CD14-positive monocyte (primary cell): Measurements from ENCODE around the gene NFKBIE. TPM values are rescaled to one million over a fixed set of nuclear protein-coding genes. Genes with fewer than 3 reads are reported as not detected.

Experiments used
- DNase-seq, 3 donors: peaks; one replicate each; pipeline ENCODE4 v3.0.0-alpha.2; 2011 to 2022
- H2AFZ ChIP-seq: 2 replicates; pipeline ENCODE4 v1.6.0; 2012; ENCODE audit warnings: mild to moderate bottlenecking, low read depth, low read length, inconsistent platforms; ENCODE audit not compliant: insufficient read depth, poor library complexity, severe bottlenecking
- H3K27ac ChIP-seq, 2 donors: 1 replicate in 1 of 2; 2 replicates in 1 of 2; pipeline ENCODE4 v1.5.1; 2012 to 2013; ENCODE audit warnings: low read length in 2 of 2, control low read depth in 1 of 2, inconsistent platforms in 1 of 2, low read depth in 1 of 2, mild to moderate bottlenecking in 1 of 2
- H3K27me3 ChIP-seq, 2 donors: one replicate each; pipeline versions ENCODE4 v1.6.0 to v1.6.1; 2011 to 2013; ENCODE audit warnings: low read length in 2 of 2; ENCODE audit not compliant: control insufficient read depth in 2 of 2, insufficient read depth in 2 of 2
- H3K36me3 ChIP-seq, 2 donors: replicated peaks in 1 of 2; 1 replicate in 1 of 2; 2 replicates in 1 of 2; pipeline versions ENCODE4 v1.5.1 to v1.6.1; 2012 to 2013; ENCODE audit warnings: low read length in 2 of 2, control low read depth in 1 of 2, inconsistent platforms in 1 of 2, mild to moderate bottlenecking in 1 of 2; ENCODE audit not compliant: insufficient read depth in 2 of 2, control insufficient read depth in 1 of 2
- H3K4me1 ChIP-seq, 2 donors: 1 replicate in 1 of 2; 2 replicates in 1 of 2; pipeline versions ENCODE4 v1.5.1 to v1.6.1; 2012 to 2013; ENCODE audit warnings: low read length in 2 of 2, control low read depth in 1 of 2, inconsistent platforms in 1 of 2, mild to moderate bottlenecking in 1 of 2, moderate library complexity in 1 of 2; ENCODE audit not compliant: insufficient read depth in 2 of 2, control insufficient read depth in 1 of 2
- H3K4me2 ChIP-seq: replicated peaks from 2 replicates; pipeline ENCODE3; 2012; ENCODE audit warnings: low read length, moderate library complexity, mild to moderate bottlenecking; ENCODE audit not compliant: poor library complexity, severe bottlenecking; ENCODE audit errors: extremely low read depth
- H3K4me3 ChIP-seq, 3 experiments: fragments of 200-600 bp in 1 of 3; sonication (generic) in 1 of 3; replicated peaks in 1 of 3; 1 replicate in 2 of 3; 2 replicates in 1 of 3; pipeline ENCODE4 v1.5.1; 2011 to 2013; ENCODE audit warnings: low read length in 3 of 3, mild to moderate bottlenecking in 3 of 3, control low read depth in 2 of 3, low read depth in 2 of 3, inconsistent platforms in 1 of 3, moderate library complexity in 1 of 3
- H3K79me2 ChIP-seq: 2 replicates; pipeline ENCODE4 v1.6.0; 2012; ENCODE audit warnings: mild to moderate bottlenecking, control low read depth, inconsistent platforms, low read length, moderate library complexity; ENCODE audit not compliant: insufficient read depth
- H3K9ac ChIP-seq: 2 replicates; pipeline ENCODE4 v1.6.0; 2017; ENCODE audit warnings: low read length, mild to moderate bottlenecking; ENCODE audit not compliant: insufficient read depth, poor library complexity, severe bottlenecking
- H3K9me3 ChIP-seq, 2 donors: replicated peaks in 1 of 2; 1 replicate in 1 of 2; 2 replicates in 1 of 2; pipeline versions ENCODE4 v1.5.1 to v1.6.1; 2012 to 2013; ENCODE audit warnings: low read length in 2 of 2, control low read depth in 1 of 2; ENCODE audit not compliant: control insufficient read depth in 1 of 2, insufficient read depth in 1 of 2
- H4K20me1 ChIP-seq: 2 replicates; pipeline ENCODE4 v1.6.0; 2012; ENCODE audit warnings: mild to moderate bottlenecking, low read length, control low read depth, moderate library complexity; ENCODE audit not compliant: insufficient read depth
- H3K27ac Mint-ChIP-seq, 7 donors: one replicate each; pipeline ENCODE4 v1.8.0; 2020; ENCODE audit warnings: mild to moderate bottlenecking in 7 of 7, mixed read lengths in 7 of 7, moderate library complexity in 6 of 7, inconsistent platforms in 2 of 7
- H3K27me3 Mint-ChIP-seq, 3 donors: one replicate each; pipeline ENCODE4 v1.8.0; 2021 to 2022; ENCODE audit warnings: low read depth in 3 of 3, mild to moderate bottlenecking in 3 of 3, mixed read lengths in 3 of 3, moderate library complexity in 3 of 3, inconsistent platforms in 1 of 3
- H3K36me3 Mint-ChIP-seq, 2 donors: one replicate each; pipeline ENCODE4 v1.8.0; 2020; ENCODE audit warnings: mixed read lengths in 2 of 2, inconsistent platforms in 1 of 2, mild to moderate bottlenecking in 1 of 2
- H3K4me1 Mint-ChIP-seq: one replicate; pipeline ENCODE4 v1.8.0; 2020; ENCODE audit warnings: mild to moderate bottlenecking, mixed read lengths
- H3K4me3 Mint-ChIP-seq, 2 donors: one replicate each; pipeline ENCODE4 v1.8.0; 2020; ENCODE audit warnings: mild to moderate bottlenecking in 2 of 2, mixed read lengths in 2 of 2, moderate library complexity in 1 of 2
- H3K9me3 Mint-ChIP-seq, 7 donors: one replicate each; pipeline ENCODE4 v1.8.0; 2020 to 2022; ENCODE audit warnings: mixed read lengths in 7 of 7, mild to moderate bottlenecking in 6 of 7, moderate library complexity in 6 of 7, inconsistent platforms in 2 of 7
- CTCF ChIP-seq: fragments of 200-600 bp; IDR thresholded peaks from one replicate; pipeline ENCODE4 v1.8.0; 2022; ENCODE audit warnings: antibody characterized with exemption, mild to moderate bottlenecking
- WGBS: methylation state at CpG from one replicate; pipeline ENCODE4 v1.1.5; 2013; ENCODE audit warnings: missing lambda C conversion rate; ENCODE audit not compliant: insufficient coverage; 5-methylcytosine and 5-hydroxymethylcytosine counted together
- intact Hi-C, 2 donors: fragments of 100-400 bp; cut with micrococcal nuclease; formaldehyde crosslinking; loops; one replicate each; pipeline versions ENCODE4 v1.15.0 to v1.15.1; 2023
- polyA plus RNA-seq, 3 donors: library from polyadenylated mRNA; depleted of rRNA in 1 of 3; unstranded in 2 of 3; stranded (reverse) in 1 of 3; fragments of 300-500 nt in 2 of 3; fragments of >200 nt in 1 of 3; fragmentation: Illumina TruSeq in 2 of 3; gene quantifications; 1 replicate in 2 of 3; 2 replicates in 1 of 3; pipeline ENCODE4 v1.2.3, GENCODE V29; 2012 to 2021

NFKBIE gene
- polyA plus RNA-seq, 3 donors = 19.9 to 108 (median 23.2) TPM

- intact Hi-C loops = no loop called here
- no peak overlapping the region for H3K9ac ChIP-seq
- Mint-ChIP-seq H3K4me3 (no peak overlapping the region), H3K27ac (no peak overlapping the region), H3K36me3 (peaks cover 17 to 32% of the 10 kb centered on the region in 2 donors), H3K27me3 (peaks cover 3 to 6% (median 5%) of the 10 kb centered on the region in 3 donors), H3K4me1 (peaks cover 55% of the 10 kb centered on the region), H3K9me3 (peaks cover 0 to 1% (median 0%) of the 10 kb centered on the region in 7 donors)
- H3K9me3 ChIP-seq = no peaks in the 10 kb centered on the region
- H3K27ac ChIP-seq = no peak overlapping the region
- H2AFZ ChIP-seq = no peak overlapping the region
- H3K36me3 ChIP-seq = peaks cover 5 to 14% of the 10 kb centered on the region in 2 donors
- no peak for DNase-seq
- TF ChIP-seq CTCF = no peak
- no peaks in the 10 kb centered on the region for H3K27me3 ChIP-seq
- peaks cover 38% of the 10 kb centered on the region in 2 donors for H3K4me1 ChIP-seq
- H3K4me2 ChIP-seq = no peak overlapping the region
- H3K4me3 ChIP-seq = no peak overlapping the region
- H4K20me1 ChIP-seq = peaks cover 7% of the 10 kb centered on the region
- peaks cover 21% of the 10 kb centered on the region for H3K79me2 ChIP-seq
- WGBS = 93% methylated on average over 3 of the region's 5 CpGs
Observed at GRCh38 chr6:44228836-44229235, 36.5 kb downstream of the NFKBIE start.

- no peak overlapping the region for H3K4me3 ChIP-seq
- Mint-ChIP-seq H3K4me1 (peaks cover 53% of the 10 kb centered on the region), H3K27ac (no peak overlapping the region), H3K4me3 (no peak overlapping the region), H3K9me3 (peaks cover 0 to 2% (median 0%) of the 10 kb centered on the region in 7 donors), H3K27me3 (peaks cover 3 to 8% (median 5%) of the 10 kb centered on the region in 3 donors), H3K36me3 (peaks cover 17 to 32% of the 10 kb centered on the region in 2 donors)
- H3K79me2 ChIP-seq = peaks cover 21% of the 10 kb centered on the region
- H3K9ac ChIP-seq = no peak overlapping the region
- no peak for DNase-seq
- no peak overlapping the region for H3K4me2 ChIP-seq
- H4K20me1 ChIP-seq = peaks cover 11% of the 10 kb centered on the region
- no peaks in the 10 kb centered on the region for H3K27me3 ChIP-seq
- H3K4me1 ChIP-seq = peaks cover 36 to 38% of the 10 kb centered on the region in 2 donors
- H2AFZ ChIP-seq = no peak overlapping the region
- TF ChIP-seq CTCF = no peak
- peaks cover 5 to 14% of the 10 kb centered on the region in 2 donors for H3K36me3 ChIP-seq
- H3K9me3 ChIP-seq = no peaks in the 10 kb centered on the region
- 93% methylated on average over 7 of the region's 7 CpGs for WGBS
- intact Hi-C loops = no loop called here
- H3K27ac ChIP-seq = no peak overlapping the region
Observed at GRCh38 chr6:44228433-44228832, 36.9 kb downstream of the NFKBIE start.
